K562 (cell line): ENCODE data around the gene EFCAB12. TPM values are rescaled to one million over a fixed set of nuclear protein-coding genes. Genes with fewer than 3 reads are reported as not detected.

Experiments
- ATF3 ChIP-seq, 2 experiments: fragments of 450-650 bp in 1 of 2; sonication (generic) in 1 of 2; formaldehyde crosslinking in 1 of 2; IDR thresholded peaks in 1 of 2; conservative IDR thresholded peaks in 1 of 2; 2 replicates each; pipeline versions ENCODE4 v1.6.1 to v1.8.1; 2016 to 2023; ENCODE audit warnings: mild to moderate bottlenecking in 2 of 2, moderate library complexity in 2 of 2, inconsistent platforms in 1 of 2, missing genetic modification reagents in 1 of 2
- CREB1 ChIP-seq, 2 experiments: sonication (generic) in 1 of 2; formaldehyde crosslinking in 1 of 2; IDR thresholded peaks; 2 replicates each; pipeline versions ENCODE4 v1.6.1 to v1.8.0; 2012 to 2022; ENCODE audit warnings: inconsistent platforms in 1 of 2, mild to moderate bottlenecking in 1 of 2, missing genetic modification reagents in 1 of 2, moderate library complexity in 1 of 2
- GABPA ChIP-seq: fragments of 200-800 bp; sonication (Bioruptor generic); conservative IDR thresholded peaks from 2 replicates; pipeline ENCODE4 v1.6.1; 2016; ENCODE audit warnings: low read depth, missing genetic modification characterization, missing compliant biosample characterization
- MCM7 ChIP-seq, 2 experiments: fragments of 450-650 bp; IDR thresholded peaks; 2 replicates each; pipeline ENCODE4 v1.6.1; 2016 to 2018
- MED1 ChIP-seq: sonication (generic); formaldehyde crosslinking; IDR thresholded peaks from 2 replicates; pipeline ENCODE4 v1.8.1; 2023; ENCODE audit warnings: missing genetic modification reagents, borderline replicate concordance
- MLX ChIP-seq, 2 experiments: fragments of 450-650 bp in 1 of 2; sonication (generic) in 1 of 2; formaldehyde crosslinking; conservative IDR thresholded peaks; 2 replicates each; pipeline versions ENCODE4 v1.4.0 to v1.8.1; 2020 to 2022; ENCODE audit warnings: mild to moderate bottlenecking in 1 of 2, missing genetic modification reagents in 1 of 2
- NR0B1 ChIP-seq: fragments of 450-650 bp; IDR thresholded peaks from one replicate; pipeline ENCODE4 v1.6.1; 2018; ENCODE audit warnings: mild to moderate bottlenecking, moderate library complexity; ENCODE audit not compliant: partially characterized antibody
- OTX1 ChIP-seq: fragments of 450-650 bp; formaldehyde crosslinking; IDR thresholded peaks from 2 replicates; pipeline ENCODE4 v1.4.0; 2022; ENCODE audit warnings: mild to moderate bottlenecking
- PHF8 ChIP-seq: fragments of 200-600 bp; sonication (generic); IDR thresholded peaks from 2 replicates; pipeline ENCODE4 v1.6.1; 2012; ENCODE audit warnings: mixed run types, mild to moderate bottlenecking, inconsistent platforms, low read length, moderate library complexity, borderline replicate concordance
- RAD21 ChIP-seq, 2 experiments: fragments of 250-450 bp in 1 of 2; fragments of 450-650 bp in 1 of 2; sonication (Bioruptor Pico) in 1 of 2; formaldehyde crosslinking in 1 of 2; IDR thresholded peaks in 1 of 2; conservative IDR thresholded peaks in 1 of 2; 2 replicates each; pipeline versions ENCODE4 v1.4.0 to v1.8.0; 2020 to 2022; ENCODE audit warnings: mild to moderate bottlenecking in 2 of 2, moderate library complexity in 1 of 2
- RBM25 ChIP-seq: fragments of 200-400 bp; formaldehyde crosslinking; IDR thresholded peaks from 2 replicates; pipeline ENCODE4 v1.6.1; 2018; ENCODE audit warnings: low read length, low read depth, moderate library complexity; ENCODE audit not compliant: severe bottlenecking
- RCOR1 ChIP-seq, 2 experiments: IDR thresholded peaks; 2 replicates each; pipeline ENCODE4 v1.6.1; 2012; ENCODE audit warnings: low read depth in 2 of 2, low read length in 2 of 2, borderline replicate concordance in 1 of 2, improper control_type of control experiment in 1 of 2
- SMARCA4 ChIP-seq: fragments of 450-650 bp; IDR thresholded peaks from 2 replicates; pipeline ENCODE4 v1.6.1; 2016
- SRSF9 ChIP-seq: fragments of 200-400 bp; formaldehyde crosslinking; IDR thresholded peaks from 2 replicates; pipeline ENCODE4 v1.6.1; 2017; ENCODE audit warnings: low read depth, low read length, borderline replicate concordance
- SUPT5H ChIP-seq: fragments of 450-650 bp; IDR thresholded peaks from 2 replicates; pipeline ENCODE4 v1.6.1; 2016
- ZNF77 ChIP-seq: fragments of 250-450 bp; sonication (Bioruptor Pico); IDR thresholded peaks from 2 replicates; pipeline ENCODE4 v1.5.0; 2020
- polyA plus RNA-seq, 8 experiments: library from polyadenylated mRNA; depleted of rRNA in 4 of 8; stranded (reverse) in 5 of 8; unstranded in 3 of 8; fragments of >200 nt; fragmentation: Nextera tagmentation in 2 of 8; fragmentation: Illumina TruSeq in 1 of 8; extraction: Ambion mirVana in 2 of 8; extraction: Trizol in 1 of 8; gene quantifications; 2 replicates each; pipeline versions ENCODE4 v1.2.1 to v1.2.3, GENCODE V29; 2011 to 2014; ENCODE audit warnings: inconsistent platforms in 1 of 8, missing spikeins in 1 of 8
- total RNA-seq, 7 experiments: library from RNA; depleted of rRNA in 6 of 7; stranded (reverse); fragments of >200 nt in 6 of 7; fragmentation: Illumina TruSeq in 2 of 7; extraction: Trizol in 2 of 7; gene quantifications; 2 replicates each; pipeline versions ENCODE4 v1.2.1 to v1.2.3, GENCODE V29; 2011 to 2021; ENCODE audit warnings: low replicate concordance in 1 of 7
- TF ChIP-seq, protein P1 (sequence below): IDR thresholded peaks from 2 replicates; pipeline ENCODE4 v1.6.1; 2016; ENCODE audit warnings: missing genetic modification characterization, missing compliant biosample characterization
- TF ChIP-seq, protein P2 (sequence below): fragments of 250-450 bp; sonication (Bioruptor Pico); IDR thresholded peaks from 2 replicates; pipeline ENCODE4 v1.8.0; 2022; ENCODE audit warnings: moderate library complexity, mild to moderate bottlenecking, inconsistent platforms

Gene EFCAB12
- total and polyA plus RNA-seq, 9 of the 15 experiments (the other 6 are each of a cell fraction or from before 2014, with no cell fraction given), result 0.08 to 0.95 (median 0.56) TPM; not detected in 1

DNA sequence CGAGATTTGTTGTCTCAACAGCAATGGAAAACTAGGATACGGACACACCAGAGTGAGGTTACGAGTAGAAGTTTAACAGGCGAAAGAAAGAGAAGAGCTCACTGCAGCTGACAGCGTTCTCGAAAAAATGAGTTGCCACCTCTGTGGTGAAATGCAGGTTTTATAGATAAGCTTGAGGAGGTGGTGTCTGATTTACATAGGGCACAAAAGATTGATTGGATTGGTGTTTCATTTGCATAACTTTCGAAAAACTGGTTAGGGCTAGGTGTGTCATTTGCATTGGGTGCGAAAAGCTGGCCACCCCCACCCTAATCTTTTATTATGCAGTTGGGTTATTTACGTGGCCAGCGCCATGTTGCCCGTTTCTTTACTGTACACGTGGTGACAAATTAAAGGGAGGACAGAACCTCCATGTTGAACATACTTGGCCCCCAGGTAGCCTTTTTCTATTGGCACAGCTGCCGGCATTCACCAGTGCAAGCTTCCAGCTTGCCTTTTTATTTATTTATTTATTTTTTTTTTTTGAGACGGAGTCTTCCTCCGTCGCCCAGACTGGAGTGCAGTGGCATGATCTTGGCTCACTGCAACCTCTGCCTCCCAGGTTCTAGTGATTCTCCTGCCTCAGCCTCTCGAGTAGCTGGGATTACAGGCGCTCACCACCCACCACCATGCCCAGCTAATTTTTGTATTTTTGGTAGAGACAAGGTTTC is 19.9 kb upstream of the EFCAB12 start (continued):
- TF ChIP-seq, protein P1, sequence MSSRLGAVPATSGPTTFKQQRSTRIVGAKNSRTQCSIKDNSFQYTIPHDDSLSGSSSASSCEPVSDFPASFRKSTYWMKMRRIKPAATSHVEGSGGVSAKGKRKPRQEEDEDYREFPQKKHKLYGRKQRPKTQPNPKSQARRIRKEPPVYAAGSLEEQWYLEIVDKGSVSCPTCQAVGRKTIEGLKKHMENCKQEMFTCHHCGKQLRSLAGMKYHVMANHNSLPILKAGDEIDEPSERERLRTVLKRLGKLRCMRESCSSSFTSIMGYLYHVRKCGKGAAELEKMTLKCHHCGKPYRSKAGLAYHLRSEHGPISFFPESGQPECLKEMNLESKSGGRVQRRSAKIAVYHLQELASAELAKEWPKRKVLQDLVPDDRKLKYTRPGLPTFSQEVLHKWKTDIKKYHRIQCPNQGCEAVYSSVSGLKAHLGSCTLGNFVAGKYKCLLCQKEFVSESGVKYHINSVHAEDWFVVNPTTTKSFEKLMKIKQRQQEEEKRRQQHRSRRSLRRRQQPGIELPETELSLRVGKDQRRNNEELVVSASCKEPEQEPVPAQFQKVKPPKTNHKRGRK (tag), result no peak
- TF ChIP-seq SMARCA4 (no peak), OTX1 (no peak), RAD21 (CRISPR knock-in tag; conservative IDR thresholded peaks at IDR 0.05 in 1 of 2, IDR thresholded peaks at IDR 0.05 in 1 of 2) (0 out of 4 replicates have a peak, but pooled peaks of 1 of the 2 experiments have one; percentile 4), MLX (CRISPR knock-in tag; conservative IDR thresholded peaks at IDR 0.05) (no peak), SUPT5H (peak; percentile 96), ATF3 (IDR thresholded peaks at IDR 0.05) (no peak), ATF3 (CRISPR knock-in tag; conservative IDR thresholded peaks at IDR 0.05) (no peak), PHF8 (peak; percentile 45; the same call in 1 of the 2 replicates), RCOR1 (IDR thresholded peaks at IDR 0.05; ENCODE audit: borderline replicate concordance in 1 of 2, low read depth in 2 of 2, low read length in 2 of 2) (peak in 1 of 2 experiments; percentile 18; a peak in 1 of 4 replicates), MCM7 (IDR thresholded peaks at IDR 0.05) (peak in 1 of 2 experiments; percentile 60; a peak in 1 of 4 replicates), GABPA (tag) (no peak), NR0B1 (no peak), SRSF9 (no peak), MED1 (CRISPR knock-in tag) (no peak), RBM25 (no peak), ZNF77 (CRISPR knock-in tag) (no peak), CREB1 (IDR thresholded peaks at IDR 0.05) (0 out of 2 replicates have a peak, but pooled peaks have one; percentile 7), CREB1 (CRISPR knock-in tag; IDR thresholded peaks at IDR 0.05) (no peak)
- TF ChIP-seq, protein P2, sequence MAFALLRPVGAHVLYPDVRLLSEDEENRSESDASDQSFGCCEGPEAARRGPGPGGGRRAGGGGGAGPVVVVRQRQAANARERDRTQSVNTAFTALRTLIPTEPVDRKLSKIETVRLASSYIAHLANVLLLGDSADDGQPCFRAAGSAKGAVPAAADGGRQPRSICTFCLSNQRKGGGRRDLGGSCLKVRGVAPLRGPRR (CRISPR knock-in tag), result no peak
